GOT3 (cell line): ENCODE measurements around the gene FLNA.
"Not testable (repeated sequence)": the region's sequence is repeated elsewhere in the genome, so short reads cannot be mapped to it uniquely, and the experiment has no call there.

Experiments used
- DNase-seq: peaks from one replicate; lab custom pipeline; 2025; ENCODE audit warnings: mixed read lengths; lab: John Stamatoyannopoulos, UW

FLNA gene

DNA sequence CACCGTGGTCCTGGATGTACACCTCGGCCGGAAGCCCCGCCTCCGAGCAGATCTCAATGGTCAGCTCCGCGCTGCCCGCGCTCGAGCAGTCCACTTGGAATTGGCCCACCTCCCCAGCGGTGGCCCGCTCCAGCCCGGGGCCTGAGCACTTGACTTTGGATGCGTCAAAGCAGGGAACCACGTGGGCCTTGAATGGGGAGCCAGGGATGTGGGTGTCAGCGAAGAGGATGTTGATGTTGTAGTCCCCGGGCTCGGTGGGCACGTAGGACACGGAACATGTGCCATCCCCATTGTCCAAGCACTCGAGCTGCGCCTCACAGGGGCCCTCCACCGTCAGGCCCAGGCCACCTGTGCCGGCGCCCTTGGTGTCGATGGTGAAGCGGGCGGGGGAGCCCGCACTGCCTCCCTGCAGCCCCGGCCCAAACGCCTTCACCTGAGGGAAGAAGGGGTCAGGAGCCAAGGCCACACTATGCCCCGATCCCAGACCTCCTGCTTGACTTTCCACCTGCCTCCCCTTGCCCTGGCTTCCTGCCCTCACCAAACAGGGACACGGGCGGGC, 14.2 kb downstream of the FLNA start:
- DNase-seq: no peak

GRCh38 chrX:154359362-154360154, 14.9 kb downstream of the FLNA start:
- no peak for DNase-seq

DNA sequence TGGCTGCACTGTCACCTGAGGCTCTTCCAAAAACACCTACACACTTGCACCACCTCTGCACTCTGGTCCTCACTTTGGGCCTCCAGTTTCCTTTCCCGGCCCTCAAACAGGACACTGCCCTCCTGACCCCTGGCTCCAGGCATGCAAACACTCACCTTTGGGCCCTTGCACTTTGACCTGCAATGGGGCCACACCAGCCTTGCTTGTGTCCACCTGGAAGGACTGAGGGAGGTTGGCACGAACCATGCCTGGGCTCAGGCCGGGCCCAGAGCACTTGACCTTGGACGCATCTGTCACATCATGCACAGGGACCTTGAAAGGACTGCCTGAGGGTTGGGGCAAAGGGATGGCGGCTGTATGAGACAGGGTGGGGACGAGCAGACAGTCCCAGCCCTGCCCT, 15.6 kb downstream of the FLNA start:
- DNase-seq: no peak

- no peak for DNase-seq
These were observed 16.4 kb downstream of the FLNA start for GRCh38 chrX:154358011-154358410.

DNA sequence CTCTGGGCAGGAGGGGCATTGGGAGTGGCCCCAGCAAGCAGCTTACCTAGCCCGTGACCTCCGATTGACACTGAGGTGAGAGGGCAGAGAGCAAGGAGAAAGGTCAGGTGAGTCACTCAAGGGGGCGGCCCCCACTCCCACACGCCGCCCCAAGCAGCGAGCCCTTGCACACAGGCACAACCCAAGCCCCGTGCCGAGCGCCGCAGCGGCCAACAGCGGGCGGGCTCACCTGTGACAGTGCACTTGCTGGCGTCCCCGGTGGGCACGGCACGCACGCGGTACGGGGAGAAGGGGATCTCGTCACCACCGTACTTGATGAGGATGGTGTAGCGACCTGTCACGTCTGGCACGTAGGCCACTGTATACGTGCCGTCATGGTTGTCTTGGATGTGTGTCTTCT, 17.2 kb downstream of the FLNA start:
- no peak for DNase-seq

- no peak for DNase-seq
These were observed 17.8 kb downstream of the FLNA start for GRCh38 chrX:154356596-154356995.

DNA sequence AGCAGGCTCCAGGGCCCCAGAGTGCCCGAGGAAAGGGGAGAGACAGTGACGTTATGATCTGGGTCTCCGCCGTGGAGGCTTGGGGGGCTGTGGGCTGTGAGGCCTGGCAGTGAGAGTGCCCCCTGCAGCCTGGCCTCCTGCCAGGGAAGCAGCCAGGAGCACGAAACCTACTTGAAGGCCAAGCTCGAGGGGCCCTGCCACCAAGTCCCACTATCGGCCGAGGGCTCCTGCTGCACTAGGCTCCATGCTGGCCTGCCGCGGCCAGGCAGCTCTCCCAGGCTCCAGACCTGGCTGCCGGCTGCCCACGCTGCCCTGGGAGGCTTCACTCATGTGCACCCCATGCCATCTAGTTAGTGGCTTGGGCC, 18.7 kb downstream of the FLNA start:
- no peak for DNase-seq

- no peak for DNase-seq
These were observed 19.2 kb downstream of the FLNA start for GRCh38 chrX:154355094-154355775.

- DNase-seq: no peak
These were observed 19.9 kb downstream of the FLNA start for GRCh38 chrX:154354516-154354915.

DNA sequence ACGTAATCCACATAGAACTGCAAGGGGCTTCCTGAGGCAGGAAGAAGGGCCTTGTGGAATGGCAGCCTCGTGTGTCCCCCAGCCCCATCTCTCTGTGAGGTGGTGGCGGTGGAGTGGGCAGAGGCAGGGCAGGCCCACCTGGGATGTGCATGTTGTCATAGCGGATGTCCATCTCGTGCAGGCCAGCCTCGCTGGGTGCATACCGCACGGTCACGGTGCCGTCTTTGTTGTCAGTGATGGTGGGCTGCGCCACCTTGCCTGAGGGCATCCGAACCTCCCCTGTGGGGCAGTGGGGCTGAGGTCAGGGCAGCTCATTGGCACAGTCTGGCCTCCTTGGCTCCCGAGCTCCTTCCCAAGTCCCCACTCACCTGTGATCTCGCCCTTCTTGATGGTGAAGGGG, 20.4 kb downstream of the FLNA start:
- DNase-seq: no peak

DNA sequence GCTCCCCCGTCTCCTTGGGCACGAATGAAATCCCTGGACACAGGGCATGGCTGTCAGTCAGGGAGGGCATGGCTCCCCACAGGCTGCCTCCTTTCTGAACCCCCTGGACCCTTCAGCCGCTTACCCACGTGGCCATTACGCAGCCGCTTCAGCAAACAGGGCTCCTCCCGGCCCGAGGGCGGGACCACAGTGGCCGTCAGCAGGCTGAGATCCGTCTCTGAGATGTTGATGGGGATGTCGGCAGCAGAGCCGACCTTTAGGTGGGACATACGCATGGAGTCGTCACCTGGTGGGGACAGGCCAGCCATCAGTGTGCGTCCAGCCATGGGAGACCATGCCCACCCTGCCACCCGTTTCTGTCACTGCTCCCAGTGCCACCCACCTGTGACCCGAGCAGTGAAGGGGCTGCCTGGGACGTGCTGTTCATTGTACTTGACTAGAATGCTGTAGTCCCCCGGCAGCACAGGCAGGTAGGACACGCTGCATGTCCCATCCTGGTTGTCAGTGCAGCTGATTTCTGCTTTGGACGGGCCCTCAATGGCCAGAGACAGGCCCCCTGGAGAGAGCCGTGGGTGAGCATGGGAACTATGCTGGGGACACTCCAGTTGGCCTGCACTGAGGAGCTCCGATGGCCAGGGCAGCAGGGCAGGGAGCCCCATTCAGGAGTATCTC, 21.1 kb downstream of the FLNA start:
- DNase-seq: no peak

GRCh38 chrX:154352466-154352865, 22.0 kb downstream of the FLNA start:
- DNase-seq: no peak

DNA sequence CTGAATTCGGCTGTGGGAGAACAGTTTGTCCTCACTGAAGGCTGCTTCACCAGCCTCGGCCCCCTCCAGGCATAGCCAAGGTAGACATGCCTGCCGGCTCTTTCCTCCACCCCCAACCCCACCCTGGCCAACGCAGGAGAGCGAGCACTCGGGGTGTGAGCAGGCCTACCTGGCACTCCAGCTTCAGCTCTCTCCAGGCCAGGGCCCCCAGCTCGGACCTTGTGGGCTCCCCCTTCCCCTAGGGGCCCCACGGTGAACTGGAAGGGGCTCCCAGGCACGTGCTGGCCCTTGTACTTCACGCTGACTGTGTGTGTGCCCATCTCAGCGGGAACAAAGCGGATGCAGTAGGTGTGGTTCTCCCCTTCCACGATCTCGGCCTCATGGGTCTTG, 22.4 kb downstream of the FLNA start:
- DNase-seq: no peak

DNA sequence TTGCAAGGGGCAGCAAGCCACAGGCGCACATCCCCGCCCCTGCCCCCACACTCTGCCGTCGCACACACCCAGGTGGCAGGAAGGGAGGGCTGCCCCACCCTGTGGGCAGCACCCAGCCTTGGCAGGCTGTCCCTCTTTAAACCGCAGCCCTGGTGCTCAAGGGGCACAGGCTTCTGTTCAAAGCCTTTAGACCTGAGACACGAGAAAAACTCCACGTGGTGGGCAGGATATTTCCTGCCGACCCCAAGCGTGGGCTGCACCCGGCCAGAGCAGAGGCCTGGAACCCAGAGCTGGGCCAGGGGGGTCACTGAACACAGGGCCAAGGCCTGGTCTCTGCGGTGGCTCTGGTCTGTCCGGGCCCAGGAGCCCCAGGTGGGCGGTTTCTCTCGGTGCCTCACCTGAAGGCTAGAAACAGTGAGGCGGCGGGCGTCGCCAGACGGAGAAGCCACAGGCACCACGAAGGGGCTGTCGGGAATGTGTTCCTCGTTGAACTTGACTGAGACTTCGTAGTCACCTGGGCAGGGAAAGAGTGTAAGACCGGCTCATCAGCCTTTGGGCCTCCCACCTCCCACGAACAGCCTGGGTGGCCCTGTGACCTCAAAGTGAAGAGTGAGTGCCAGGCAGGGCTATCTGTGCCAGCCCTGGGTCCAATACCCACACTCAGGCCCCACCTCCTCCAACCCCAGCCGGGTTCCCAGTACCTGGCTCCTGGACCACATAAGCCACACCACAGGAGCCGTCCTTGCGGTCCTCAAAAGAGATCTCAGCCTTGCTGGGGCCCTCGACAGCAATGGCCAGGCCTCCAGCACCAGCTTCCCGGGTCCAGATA, 23.0 kb downstream of the FLNA start:
- no peak for DNase-seq

GRCh38 chrX:154350429-154351182, 23.8 kb downstream of the FLNA start:
- no peak for DNase-seq

GRCh38 chrX:154349979-154350378, 24.5 kb downstream of the FLNA start:
- no peak for DNase-seq

- DNase-seq: no peak
These were observed 25.0 kb downstream of the FLNA start for GRCh38 chrX:154349359-154349935.

- DNase-seq: no peak
These were observed 25.6 kb downstream of the FLNA start for GRCh38 chrX:154348646-154349358.

DNA sequence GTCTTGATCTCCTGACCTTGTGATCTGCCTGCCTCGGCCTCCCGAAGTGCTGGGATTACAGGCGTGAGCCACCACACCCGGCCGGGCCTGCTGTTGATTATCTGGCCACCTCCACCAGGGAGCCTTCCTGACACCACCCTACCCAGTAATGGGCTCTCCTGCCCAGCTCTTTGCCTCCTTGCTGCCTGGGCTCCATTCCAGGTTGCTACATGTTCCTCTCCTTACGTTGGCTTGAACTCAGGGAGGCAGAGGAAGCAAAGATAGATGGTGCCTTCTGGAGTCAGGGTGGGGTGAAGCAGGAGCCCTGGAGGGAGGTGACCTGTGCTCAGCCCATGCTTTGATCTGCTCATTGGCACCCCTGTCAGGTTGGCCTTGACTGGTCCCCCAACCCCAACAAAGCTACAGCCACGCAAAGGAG, 26.3 kb downstream of the FLNA start:
- DNase-seq: no peak

- not testable (repeated sequence) for DNase-seq
These were observed 30.8 kb downstream of the FLNA start for GRCh38 chrX:154343620-154344019.
